GM12878 (cell line): Measurements from ENCODE around the gene P3H2. TPM values are rescaled to one million over a fixed set of nuclear protein-coding genes. Genes with fewer than 3 reads are reported as not detected.

ENCODE experiments used
- ATAC-seq: fragments of 200-7000 bp; cut with Tn5 transposase; 3 replicates; pipeline ENCODE4 v1.9.1; 2020; ENCODE audit warnings: mild to moderate bottlenecking, moderate library complexity
- BruUV-seq: library from RNA; stranded (reverse); fragments of 400-500 nt; replicated peaks from 2 replicates; lab custom pipeline; 2021; lab: Mats Ljungman, UMichigan
- CTCF ChIA-PET: fragments of 300-600 bp; sonication (Branson Sonifier 250); formaldehyde crosslinking; extraction: SDS; loops from one replicate; lab custom pipeline; 2021; ENCODE audit warnings: inconsistent platforms; lab: Yijun Ruan, JAX
- POLR2A ChIA-PET: fragments of 350-600 bp; formaldehyde crosslinking; extraction: SDS; loops from one replicate; lab custom pipeline; 2021; ENCODE audit warnings: inconsistent platforms; lab: Charles Lee
- RAD21 ChIA-PET: fragments of 300-600 bp; sonication (Branson Sonifier 250); formaldehyde crosslinking; loops from one replicate; lab custom pipeline; 2023; ENCODE audit warnings: antibody characterized with exemption; ENCODE audit not compliant: unreplicated experiment; lab: Charles Lee
- SMC1A ChIA-PET: fragments of 300-600 bp; sonication (Branson Sonifier 250); formaldehyde crosslinking; loops from one replicate; lab custom pipeline; 2023; ENCODE audit not compliant: unreplicated experiment, uncharacterized antibody; lab: Charles Lee
- DNase-seq: peaks from one replicate; pipeline ENCODE4 v3.0.0-alpha.2; 2011; ENCODE audit warnings: low read depth, low spot score
- FAIRE-seq: peaks from 3 replicates; lab custom pipeline; 2011; peaks lifted over from hg19 to GRCh38; lab: Jason Lieb, UNC
- H2AFZ ChIP-seq: 2 replicates; pipeline ENCODE4 v1.6.0; 2011; ENCODE audit warnings: low read depth, low read length, control low read depth; ENCODE audit not compliant: control insufficient read depth
- H3K27ac ChIP-seq: 2 replicates; pipeline ENCODE4 v1.5.1; 2011; ENCODE audit warnings: control low read depth; ENCODE audit not compliant: control insufficient read depth, insufficient read depth
- H3K27me3 ChIP-seq, 2 experiments: replicated peaks in 1 of 2; 2 replicates each; pipeline versions ENCODE4 v1.6.0 to v1.6.1; 2011; ENCODE audit warnings: low read length in 1 of 2; ENCODE audit not compliant: control insufficient read depth in 2 of 2, insufficient read depth in 2 of 2
- H3K36me3 ChIP-seq, 2 experiments: 2 replicates each; pipeline ENCODE4 v1.5.1; 2011; ENCODE audit warnings: low read length in 1 of 2; ENCODE audit not compliant: control insufficient read depth in 2 of 2, insufficient read depth in 2 of 2
- H3K4me1 ChIP-seq: 2 replicates; pipeline ENCODE4 v1.6.1; 2011; ENCODE audit warnings: mild to moderate bottlenecking, low read length, moderate library complexity, mixed read lengths; ENCODE audit not compliant: control insufficient read depth, insufficient read depth
- H3K4me2 ChIP-seq: 2 replicates; pipeline ENCODE4 v1.6.0; 2011; ENCODE audit warnings: control low read depth; ENCODE audit not compliant: control insufficient read depth, insufficient read depth
- H3K4me3 ChIP-seq: fragments of 200-600 bp; sonication (generic); 2 replicates; pipeline ENCODE4 v1.5.1; 2016
- H3K79me2 ChIP-seq: 2 replicates; pipeline ENCODE4 v1.6.0; 2011; ENCODE audit warnings: low read length; ENCODE audit not compliant: control insufficient read depth, insufficient read depth
- H3K9ac ChIP-seq: 2 replicates; pipeline ENCODE4 v1.8.0; 2011; ENCODE audit warnings: low read length, control low read depth, mixed read lengths; ENCODE audit not compliant: control insufficient read depth, insufficient read depth
- H3K9me3 ChIP-seq: replicated peaks from 3 replicates; pipeline ENCODE4 v1.5.1; 2011; ENCODE audit warnings: mild to moderate bottlenecking, low read length; ENCODE audit not compliant: control insufficient read depth, insufficient read depth
- H4K20me1 ChIP-seq: 2 replicates; pipeline ENCODE4 v1.6.0; 2011; ENCODE audit not compliant: control insufficient read depth, insufficient read depth
- CEBPZ ChIP-seq: fragments of 150-350 bp; IDR thresholded peaks from 2 replicates; pipeline ENCODE4 v1.6.1; 2016; ENCODE audit warnings: low read depth, low read length
- GATAD2B ChIP-seq: fragments of 450-650 bp; conservative IDR thresholded peaks from 2 replicates; pipeline ENCODE4 v1.6.1; 2017; ENCODE audit warnings: low read depth, mild to moderate bottlenecking, moderate library complexity
- HSF1 ChIP-seq: fragments of 150-350 bp; IDR thresholded peaks from 2 replicates; pipeline ENCODE4 v1.6.1; 2014; ENCODE audit warnings: mild to moderate bottlenecking, low read depth, low read length
- MEF2B ChIP-seq: fragments of 450-650 bp; IDR thresholded peaks from 2 replicates; pipeline ENCODE4 v1.6.1; 2018; ENCODE audit warnings: mild to moderate bottlenecking, moderate library complexity; ENCODE audit not compliant: partially characterized antibody, poor library complexity, severe bottlenecking
- MTA2 ChIP-seq: fragments of 450-650 bp; IDR thresholded peaks from 2 replicates; pipeline ENCODE4 v1.6.1; 2016; ENCODE audit warnings: low read depth, mild to moderate bottlenecking, moderate library complexity
- NFXL1 ChIP-seq: fragments of 450-650 bp; IDR thresholded peaks from 2 replicates; pipeline ENCODE4 v1.6.1; 2017; ENCODE audit warnings: antibody characterized with exemption, mild to moderate bottlenecking, borderline replicate concordance
- NFYA ChIP-seq: IDR thresholded peaks from 2 replicates; pipeline ENCODE4 v1.6.1; 2011; ENCODE audit warnings: low read depth, mild to moderate bottlenecking, low read length, improper control_type of control experiment, borderline replicate concordance
- PKNOX1 ChIP-seq: fragments of 450-650 bp; IDR thresholded peaks from 2 replicates; pipeline ENCODE4 v1.6.1; 2016; ENCODE audit warnings: mild to moderate bottlenecking
- RELA ChIP-seq: fragments of 450-650 bp; IDR thresholded peaks from 2 replicates; pipeline ENCODE4 v1.8.0; 2014; ENCODE audit warnings: borderline replicate concordance; ENCODE audit not compliant: partially characterized antibody
- RUNX3 ChIP-seq: IDR thresholded peaks from 2 replicates; pipeline ENCODE4 v1.6.1; 2012; ENCODE audit warnings: low read length, inconsistent platforms
- SIX5 ChIP-seq: IDR thresholded peaks from 2 replicates; pipeline ENCODE4 v1.6.1; 2011; ENCODE audit warnings: mild to moderate bottlenecking, low read depth, low read length, moderate library complexity; ENCODE audit not compliant: severe bottlenecking
- SMC3 ChIP-seq: IDR thresholded peaks from 2 replicates; pipeline ENCODE4 v1.6.1; 2011; ENCODE audit warnings: low read length, improper control_type of control experiment, borderline replicate concordance
- ZNF207 ChIP-seq: fragments of 450-650 bp; IDR thresholded peaks from 2 replicates; pipeline ENCODE4 v1.6.1; 2014; ENCODE audit warnings: antibody characterized with exemption, mild to moderate bottlenecking, borderline replicate concordance
- ZNF274 ChIP-seq: IDR thresholded peaks from one replicate; pipeline ENCODE4 v1.8.0; 2011; ENCODE audit not compliant: insufficient read length, insufficient read depth
- WGBS: methylation state at CpG from one replicate; pipeline ENCODE4 v1.1.6; 2016; ENCODE audit warnings: low lambda C conversion rate; ENCODE audit not compliant: insufficient replicate concordance, insufficient coverage; ENCODE audit errors: missing lambda C conversion rate; 5-methylcytosine and 5-hydroxymethylcytosine counted together
- in situ Hi-C: fragments of 300-500 bp; cut with MboI; formaldehyde crosslinking; loops from 9 replicates; pipeline ENCODE4 v1.14.3; 2018; ENCODE audit warnings: mixed read lengths
- intact Hi-C: fragments of 100-400 bp; cut with micrococcal nuclease; formaldehyde crosslinking; loops from one replicate; pipeline ENCODE4 v1.14.2; 2022; ENCODE audit not compliant: unreplicated experiment
- polyA plus RNA-seq, 11 experiments: library from polyadenylated mRNA; depleted of rRNA in 4 of 11; unstranded in 6 of 11; stranded (reverse) in 5 of 11; fragments of >200 nt; fragmentation: Nextera tagmentation in 4 of 11; fragmentation: Illumina TruSeq in 1 of 11; extraction: Ambion mirVana in 4 of 11; extraction: Trizol in 1 of 11; gene quantifications; 1 replicate in 1 of 11; 2 replicates in 10 of 11; pipeline versions ENCODE4 v1.2.1 to v1.2.3, GENCODE V29; 2011 to 2016; ENCODE audit warnings: inconsistent platforms in 2 of 11, missing spikeins in 2 of 11, low read depth in 1 of 11
- total RNA-seq, 4 experiments: library from RNA; depleted of rRNA in 3 of 4; stranded (reverse); fragments of >200 nt in 3 of 4; fragmentation: Illumina TruSeq in 1 of 4; extraction: Trizol in 1 of 4; gene quantifications; 2 replicates each; pipeline versions ENCODE4 v1.2.1 to v1.2.3, GENCODE V29; 2013 to 2021

The P3H2 gene
- total and polyA plus RNA-seq, 10 of the 15 experiments (the other 5 are each of a cell fraction or from before 2014, with no cell fraction given), result 27.0 to 97.6 (median 83.2) TPM

GRCh38 chr3:190000187-190000860, 120.4 kb downstream of the P3H2 start:
- FAIRE-seq (no peak), DNase-seq (no peak), ATAC-seq (no peak)
- no peak overlapping the region for H3K9ac ChIP-seq
- no peak overlapping the region for H3K4me2 ChIP-seq
- in situ Hi-C loops (no loop called here), intact Hi-C loops (no loop called here)
- RAD21 ChIA-PET, result interaction anchor here (1.0 kb wide), 1 partner anchor 8 kb away, joined by 3 read pairs; no protein-coding TSS in a partner anchor
- POLR2A ChIA-PET, result no interaction called here
- H3K79me2 ChIP-seq, result no peaks in the 10 kb centered on the region
- H3K4me1 ChIP-seq, result no peaks in the 10 kb centered on the region
- SMC1A ChIA-PET, result interaction anchor here (0.6 to 1.5 kb wide), 4 partner anchors 12 to 811 kb away, joined by 3 to 4 read pairs (median 3); no protein-coding TSS in a partner anchor
- no peaks in the 10 kb centered on the region for H3K27me3 ChIP-seq
- no peak overlapping the region for H3K4me3 ChIP-seq
- H3K36me3 ChIP-seq, result no peaks in the 10 kb centered on the region
- no peaks in the 10 kb centered on the region for H4K20me1 ChIP-seq
- TF ChIP-seq NFYA (no peak), SIX5 (no peak), SMC3 (no peak), RELA (no peak), MTA2 (no peak), ZNF274 (no peak), RUNX3 (no peak), GATAD2B (no peak), ZNF207 (no peak), HSF1 (no peak), PKNOX1 (no peak), CEBPZ (no peak), NFXL1 (no peak), MEF2B (no peak)
- CTCF ChIA-PET, result interaction anchor here (0.6 kb wide), 1 partner anchor 52 kb away, joined by 3 read pairs; no protein-coding TSS in a partner anchor
- H3K9me3 ChIP-seq, result no peaks in the 10 kb centered on the region
- BruUV-seq, result no TSS peak
- 36% methylated on average over 4 of the region's 4 CpGs for WGBS
- H2AFZ ChIP-seq, result no peak overlapping the region
- H3K27ac ChIP-seq, result no peak overlapping the region
